ENCODE results near the gene PHGDH. TPM values are rescaled to one million over a fixed set of nuclear protein-coding genes. Genes with fewer than 3 reads are reported as not detected.

The PHGDH gene
- total and polyA plus RNA-seq, 9 of the 15 experiments (the other 6 are each of a cell fraction or from before 2014, with no cell fraction given), result 6.7 to 84.2 (median 36.2) TPM

DNA sequence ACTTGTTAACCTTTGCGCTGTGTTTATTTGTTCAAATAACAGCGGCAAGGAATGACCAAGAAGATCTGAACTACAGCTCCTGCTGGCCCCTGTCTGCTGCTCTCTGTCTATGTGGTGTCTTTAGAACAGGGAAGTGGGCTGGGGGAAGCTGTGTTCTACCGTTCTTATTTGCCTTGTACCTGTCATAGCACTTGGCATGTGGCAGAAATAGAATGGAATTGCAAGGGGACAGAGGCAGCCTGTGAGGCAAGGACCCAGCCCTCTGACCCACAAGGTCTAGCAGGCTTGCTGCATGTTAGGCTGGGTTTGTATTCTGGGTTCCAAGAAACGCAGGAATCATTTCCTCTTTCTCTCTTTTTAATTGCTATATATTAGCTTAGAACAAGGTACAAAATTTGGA lies 36.3 kb downstream of the PHGDH start:
- Histone ChIP-seq H4K20me1 (replicated peaks; ENCODE audit: control insufficient read depth, insufficient read depth, low read length) (peaks cover 12% of the 10 kb centered on the region), H3K79me2 (ENCODE audit: control insufficient read depth, insufficient read depth, low read length) (no peaks in the 10 kb centered on the region), H3K4me1 (replicated peaks in 1 of 2; ENCODE audit: control insufficient read depth in 2 of 2, insufficient read depth in 2 of 2, low read length in 2 of 2) (no peaks in the 10 kb centered on the region), H3K27ac (ENCODE audit: extremely low read depth, low read depth, low read length) (no peak overlapping the region), H3K9ac (ENCODE audit: insufficient read depth in 1 of 2, low read depth in 2 of 2, low read length in 2 of 2) (no peak overlapping the region), H3K36me3 (ENCODE audit: control insufficient read depth, insufficient read depth, low read length) (no peaks in the 10 kb centered on the region; the same call in 2 of the 3 replicates), H3K4me2 (ENCODE audit: insufficient read depth, low read length) (no peak overlapping the region), H3K4me3 (no peak overlapping the region), H2AFZ (ENCODE audit: low read depth, low read length) (no peak overlapping the region), H3K9me3 (replicated peaks; ENCODE audit: control insufficient read depth, insufficient read depth, low read depth, low read length) (no peaks in the 10 kb centered on the region), H3K27me3 (ENCODE audit: control insufficient read depth in 2 of 2, insufficient read depth in 2 of 2, low read length in 2 of 2) (peaks cover 34 to 35% of the 10 kb centered on the region in 2 experiments), H3K9me1 (ENCODE audit: control insufficient read depth, insufficient read depth, low read length) (no peaks in the 10 kb centered on the region)
- TF ChIP-seq ZNF124 (CRISPR knock-in tag; IDR thresholded peaks at IDR 0.05) (no peak), HINFP (tag; conservative IDR thresholded peaks at IDR 0.05; ENCODE audit: low read depth) (no peak), EWSR1 (IDR thresholded peaks at IDR 0.05; ENCODE audit: borderline replicate concordance, low read depth, partially characterized antibody) (no peak), ERF (CRISPR knock-in tag; IDR thresholded peaks at IDR 0.05) (no peak), LCOR (CRISPR knock-in tag; IDR thresholded peaks at IDR 0.05) (no peak), PCBP1 (IDR thresholded peaks at IDR 0.05; ENCODE audit: low read depth, low read length, poor library complexity, severe bottlenecking) (no peak), TRIM24 (IDR thresholded peaks at IDR 0.05) (no peak), RFX7 (CRISPR knock-in tag; IDR thresholded peaks at IDR 0.05) (no peak)
- ChIA-PET CTCF (ENCODE audit: low intra/inter-chr PET ratio) (no interaction called here), POLR2A (interaction anchor here (1.9 kb wide), 1 partner anchor 36 kb away, joined by 8 read pairs; the partner anchor contains the start of gene PHGDH)
- intact Hi-C loops (cut with micrococcal nuclease), result loop anchor here (5.0 to 10.0 kb wide), 2 partner anchors 49 to 133 kb away; no protein-coding TSS in a partner anchor
- in situ Hi-C loops (cut with MboI), result no loop called here
- BruUV-seq (replicated peaks), result no TSS peak
- DNase-seq (ENCODE audit: extremely low read depth in 1 of 4, low spot score in 3 of 4) (no peak), FAIRE-seq (no peak), ATAC-seq (no peak)
- WGBS (ENCODE audit: insufficient coverage, low coverage, missing lambda C conversion rate), result 0% methylated on average over 4 of the region's 4 CpGs

Data from K562 (cell line).